GM18508 (cell line): ENCODE data around the gene GP1BB.
"Not testable (repeated sequence)": the region's sequence is repeated elsewhere in the genome, so short reads cannot be mapped to it uniquely, and the experiment has no call there.

ENCODE experiments used
- ATAC-seq: cut with Tn5 transposase; IDR thresholded peaks from one replicate; pipeline ENCODE4 v1.9.1; 2021; ENCODE audit warnings: moderate number of reproducible peaks; ENCODE audit not compliant: insufficient read depth, unreplicated experiment

GP1BB gene

DNA sequence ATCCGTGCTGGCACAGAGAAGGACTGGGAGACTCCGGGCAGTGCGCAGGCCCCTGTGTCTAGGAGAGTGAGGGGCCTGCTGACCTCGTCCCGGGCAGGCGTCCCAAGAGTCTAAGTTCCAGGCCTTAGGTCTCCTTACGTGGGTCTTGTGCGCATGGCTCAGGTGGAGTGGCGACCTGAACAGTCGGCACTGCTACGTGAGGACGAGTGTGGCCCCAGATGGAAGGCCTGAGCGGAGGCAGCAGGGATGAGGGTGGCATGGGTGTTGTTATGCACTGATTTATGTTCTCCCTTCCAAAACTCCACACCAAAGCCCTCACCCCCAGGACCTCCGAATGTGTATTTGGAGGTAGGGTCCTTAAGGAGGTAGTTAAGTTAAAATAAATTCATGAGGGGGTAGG is 29.8 kb upstream of the GP1BB start:
- ATAC-seq, result no peak

DNA sequence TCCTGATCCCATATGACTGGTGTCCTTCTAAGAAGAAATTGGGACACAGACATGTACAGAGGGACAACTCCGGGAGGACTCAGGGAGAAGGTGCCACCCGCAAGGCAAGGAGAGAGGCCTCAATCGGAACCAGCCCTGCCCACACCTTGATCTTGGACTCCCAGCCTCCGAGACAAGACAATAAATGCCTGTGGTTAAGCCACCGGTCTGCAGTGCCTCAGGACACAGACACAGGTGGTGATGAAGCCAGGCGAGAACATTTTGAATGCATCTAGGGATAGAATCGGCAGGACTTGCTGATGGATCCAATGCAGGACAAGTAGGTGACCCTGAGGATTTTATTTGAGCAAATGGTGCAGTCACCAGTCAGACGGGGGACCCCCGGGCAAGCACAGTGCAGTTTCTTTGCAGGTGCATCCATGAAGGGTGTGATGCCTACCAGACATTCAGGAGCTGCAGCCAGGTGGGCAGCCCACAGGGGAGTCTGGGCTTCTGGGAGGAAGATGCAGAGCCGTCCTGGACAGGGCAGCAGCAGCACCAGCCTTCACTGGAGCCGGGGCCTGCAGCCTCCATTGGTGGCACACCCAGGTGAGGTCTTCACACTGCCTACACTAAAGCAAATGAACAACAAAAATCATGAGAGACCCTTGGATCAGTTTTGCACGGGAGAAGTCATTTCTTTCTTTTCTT is 29.2 kb upstream of the GP1BB start:
- no peak for ATAC-seq

DNA sequence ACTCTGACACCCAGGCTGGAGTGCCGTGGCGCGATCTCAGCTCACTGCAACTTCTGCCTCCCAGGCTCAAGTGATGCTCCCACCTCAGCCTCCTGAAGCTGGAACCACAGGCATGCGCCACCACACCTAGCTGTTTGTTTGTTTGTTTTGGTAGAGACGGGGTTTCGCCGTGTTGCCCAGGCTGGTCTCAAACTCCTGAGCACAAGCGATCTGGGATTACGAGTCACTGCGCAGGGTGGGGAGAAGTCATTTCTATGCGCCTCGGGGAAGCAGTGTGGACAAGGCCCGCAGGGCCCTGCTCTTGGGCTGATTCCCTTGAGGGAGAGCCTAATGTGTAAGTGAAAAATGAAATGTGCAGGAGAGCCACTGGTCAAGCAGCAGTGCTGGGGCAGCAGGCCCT is 28.6 kb upstream of the GP1BB start:
- ATAC-seq, result no peak

DNA sequence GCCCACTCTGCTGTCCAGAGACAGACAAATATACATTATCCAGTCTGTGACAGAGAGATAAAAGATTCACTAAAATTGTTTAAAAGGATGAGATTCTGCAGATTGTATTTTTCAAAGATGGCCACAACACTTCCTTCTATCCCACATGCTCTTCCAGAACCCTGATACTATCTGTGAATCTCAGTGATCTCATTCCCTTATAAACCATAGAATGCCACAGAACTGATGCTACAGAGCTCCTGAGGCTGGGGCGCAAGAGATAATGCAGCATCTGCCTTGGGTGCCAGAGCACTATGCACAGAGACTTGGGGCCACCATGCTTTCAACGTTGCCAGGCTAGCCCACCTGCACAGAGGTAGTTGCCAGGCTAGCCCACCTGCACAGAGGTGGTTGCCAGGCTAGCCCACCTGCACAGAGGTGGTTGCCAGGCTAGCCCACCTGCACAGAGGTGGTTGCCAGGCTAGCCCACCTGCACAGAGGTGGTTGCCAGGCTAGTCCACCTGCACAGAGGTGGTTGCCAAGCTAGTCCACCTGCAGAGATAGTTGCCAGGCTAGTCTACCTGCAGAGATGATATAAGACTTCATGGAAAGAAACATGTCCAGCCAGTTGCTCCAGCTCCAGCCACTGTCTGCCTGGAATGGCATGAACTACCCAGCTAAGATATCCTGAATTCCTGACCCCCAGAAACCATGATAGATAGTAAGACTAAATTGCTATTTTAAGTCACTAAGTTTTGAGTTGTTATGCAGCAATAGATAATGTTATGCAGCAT is 26.6 kb upstream of the GP1BB start:
- ATAC-seq, result no peak

DNA sequence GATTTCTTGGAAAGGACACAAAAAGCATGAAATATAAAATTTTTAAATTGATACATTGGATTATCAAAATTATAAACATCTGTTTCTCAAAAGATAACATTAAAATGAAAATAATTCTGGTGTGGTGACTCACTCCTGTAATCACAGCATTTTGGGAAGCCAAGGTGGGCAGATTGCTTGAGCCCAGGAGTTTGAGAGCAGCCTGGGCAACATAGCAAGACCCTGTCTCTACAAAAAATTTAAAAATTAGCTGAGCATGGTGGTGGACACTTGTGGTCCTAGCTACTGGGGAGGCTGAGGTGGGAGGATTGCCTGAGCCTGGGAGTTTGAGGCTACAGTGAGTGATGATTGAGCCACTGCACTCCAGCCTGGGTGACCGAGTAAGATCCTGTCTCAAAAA is 25.5 kb upstream of the GP1BB start:
- ATAC-seq, result not testable (repeated sequence)

DNA sequence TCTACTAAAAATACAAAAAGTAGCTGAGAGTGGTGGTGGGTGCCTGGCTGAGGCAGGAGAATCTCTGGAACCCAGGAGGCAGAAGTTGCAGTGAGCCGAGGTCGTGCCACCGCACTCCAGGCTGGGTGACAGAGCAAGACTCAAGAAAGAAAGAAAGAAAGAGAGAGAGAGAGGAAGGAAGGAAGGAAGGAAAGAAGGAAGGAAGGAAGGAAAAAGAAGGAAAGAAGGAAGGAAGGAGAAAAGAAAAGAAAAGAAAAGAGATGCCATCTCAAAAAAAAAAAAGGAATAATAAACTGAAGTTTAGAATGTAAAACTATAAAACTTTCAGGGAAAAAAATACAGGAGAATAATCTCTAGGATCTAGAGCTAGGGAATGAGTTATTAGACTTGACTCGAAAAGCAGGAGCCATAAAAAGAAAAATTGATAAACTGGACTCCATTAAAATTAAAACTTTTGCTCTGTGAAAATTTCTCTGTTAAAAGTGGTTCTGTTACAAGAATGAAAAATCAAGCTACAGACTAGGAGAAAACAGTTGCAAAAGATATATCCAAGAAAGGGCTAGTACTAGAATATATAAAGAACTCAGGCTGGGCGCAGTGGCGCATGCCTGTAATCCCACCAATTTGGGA is 22.4 kb upstream of the GP1BB start:
- no peak for ATAC-seq

DNA sequence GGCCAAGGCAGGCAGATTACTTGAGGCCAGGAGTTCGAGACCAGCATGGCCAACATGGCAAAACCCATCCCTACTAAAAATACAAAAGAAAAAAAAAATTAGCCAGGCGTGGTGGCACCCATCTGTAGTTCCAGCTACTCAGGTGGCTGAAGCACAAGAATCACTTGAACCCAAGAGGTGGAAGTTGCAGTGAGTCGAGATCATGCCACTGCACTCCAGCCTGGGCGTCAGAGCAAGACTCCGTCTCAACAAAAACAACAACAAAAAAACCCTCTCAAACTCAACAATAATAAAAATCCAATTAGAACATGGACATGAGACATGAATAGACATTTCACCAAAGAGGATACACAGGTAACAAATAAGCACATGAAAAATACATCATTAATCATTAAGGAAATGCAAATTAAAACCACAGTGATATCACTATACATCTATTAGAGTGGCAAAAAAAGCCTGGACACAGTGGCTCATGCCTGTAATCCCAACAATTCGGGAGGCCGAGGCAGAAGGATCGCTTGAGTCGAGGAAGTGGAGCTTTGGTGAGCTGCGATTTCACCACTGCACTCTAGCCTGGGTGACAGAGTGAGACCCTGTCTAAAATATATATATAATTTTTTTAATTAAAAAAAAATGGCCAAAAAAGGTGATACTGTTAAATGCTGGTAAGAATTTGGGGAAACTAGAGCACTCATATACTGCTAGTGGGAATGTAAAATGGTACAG is 21.8 kb upstream of the GP1BB start:
- no peak for ATAC-seq

DNA sequence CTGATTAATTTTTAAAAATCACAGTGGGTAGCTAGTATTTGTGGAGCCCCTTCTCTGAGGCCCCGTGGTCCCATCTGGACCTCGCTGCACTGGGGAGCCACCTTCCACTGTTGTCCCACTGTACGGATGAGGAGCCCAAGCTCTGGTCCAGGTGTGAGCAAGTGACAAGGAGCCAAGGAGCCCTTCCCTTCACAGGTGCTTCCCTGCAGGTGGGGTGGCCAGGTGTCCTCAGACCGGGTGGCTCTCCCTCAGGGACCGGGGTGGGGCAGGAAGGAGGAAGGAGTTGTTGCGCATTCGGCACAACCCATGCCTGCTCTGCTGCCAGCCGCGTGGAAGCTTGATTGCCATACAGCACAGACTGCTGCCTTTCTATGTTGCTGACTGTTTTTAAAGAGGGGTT is 19.5 kb upstream of the GP1BB start:
- no peak for ATAC-seq

DNA sequence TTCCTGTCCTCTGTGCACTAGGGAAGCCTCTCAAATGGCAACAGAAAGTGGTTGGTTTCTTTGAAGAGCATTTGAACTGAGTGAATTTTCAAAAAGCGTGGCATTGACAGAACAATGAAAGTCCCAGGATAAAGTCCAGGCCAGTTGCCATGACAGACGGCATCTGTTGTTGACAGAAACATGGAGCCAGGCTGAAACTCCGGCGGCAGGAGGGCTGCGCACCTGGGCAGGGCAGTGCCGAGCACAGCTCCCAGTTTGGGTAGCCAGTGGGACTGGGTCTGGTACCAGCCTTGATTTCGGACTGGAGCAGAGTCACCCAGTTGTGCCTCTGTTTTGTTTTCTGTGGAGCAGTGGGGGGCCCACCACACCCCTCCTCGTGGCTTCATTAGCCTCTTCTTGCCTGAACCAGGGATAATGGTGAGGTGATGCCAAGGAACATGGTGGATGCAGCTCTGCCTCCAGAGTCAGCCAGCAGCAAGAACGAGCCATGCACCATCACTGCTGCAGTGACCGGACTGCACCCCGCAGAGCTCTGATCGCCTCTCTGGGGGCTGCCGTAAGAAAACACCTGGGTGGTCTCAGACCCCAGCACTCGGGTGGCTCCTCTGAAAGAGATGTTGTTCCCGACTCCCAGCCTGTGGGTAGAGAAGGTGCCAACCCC is 18.9 kb upstream of the GP1BB start:
- no peak for ATAC-seq

DNA sequence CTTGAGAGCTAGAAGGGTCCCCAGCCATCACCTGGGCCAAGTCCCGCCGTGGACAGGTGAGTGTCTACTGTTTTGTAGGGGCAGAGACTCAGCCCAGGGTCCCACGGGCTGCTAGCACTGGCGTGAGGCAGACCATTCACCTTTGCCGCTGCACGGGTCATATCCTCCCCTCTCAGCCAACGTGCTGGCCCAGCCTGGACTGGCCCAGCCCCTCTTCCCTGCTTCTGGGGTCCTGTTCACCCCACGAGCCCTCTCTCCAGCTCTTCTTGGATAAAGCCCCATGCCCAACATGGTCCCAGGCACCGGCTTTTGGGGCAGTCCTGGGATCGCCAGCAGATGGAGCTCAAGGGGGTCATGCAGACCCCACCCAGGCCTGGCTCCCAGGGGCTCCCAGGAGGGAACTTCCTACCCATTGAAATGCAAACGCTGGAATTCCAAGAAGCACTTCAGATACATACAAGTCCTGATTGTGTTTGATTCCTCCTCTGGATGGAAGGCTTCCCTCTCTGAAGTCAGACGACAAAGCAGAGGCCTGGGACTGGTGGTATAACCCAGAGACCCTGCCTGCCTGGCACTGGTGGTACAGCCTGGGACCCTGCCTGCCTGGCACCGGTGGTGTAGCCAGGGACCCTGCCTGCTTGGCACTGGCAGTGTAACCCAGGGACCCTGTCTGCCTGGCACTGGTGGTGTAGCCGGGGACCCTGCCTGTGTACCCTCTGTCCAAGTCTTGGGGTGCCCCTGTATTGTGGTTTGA is 18.0 kb upstream of the GP1BB start:
- no peak for ATAC-seq

DNA sequence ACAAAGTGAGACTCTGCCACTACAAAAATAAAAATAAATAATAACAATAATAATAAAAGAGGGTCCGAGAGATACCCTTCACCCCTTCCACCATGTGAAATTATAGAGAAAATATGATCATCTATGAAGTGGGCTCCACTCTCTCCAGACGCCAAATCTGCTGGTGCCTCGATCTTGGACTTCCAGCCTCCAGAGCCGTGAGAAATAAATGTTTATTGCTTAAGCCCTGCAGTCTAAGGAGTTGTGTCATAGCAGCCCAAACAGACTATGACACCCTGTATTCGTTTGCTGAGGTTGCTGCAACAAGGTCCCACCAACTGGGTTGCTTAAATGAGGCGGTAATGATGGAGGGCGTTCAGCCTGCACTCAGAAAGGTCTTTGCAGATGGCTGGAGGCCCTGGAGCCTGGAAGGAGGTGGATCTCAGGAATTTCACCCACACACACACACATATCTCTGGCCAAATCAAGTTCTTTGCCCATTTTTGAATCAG is 16.6 kb upstream of the GP1BB start:
- no peak for ATAC-seq

DNA sequence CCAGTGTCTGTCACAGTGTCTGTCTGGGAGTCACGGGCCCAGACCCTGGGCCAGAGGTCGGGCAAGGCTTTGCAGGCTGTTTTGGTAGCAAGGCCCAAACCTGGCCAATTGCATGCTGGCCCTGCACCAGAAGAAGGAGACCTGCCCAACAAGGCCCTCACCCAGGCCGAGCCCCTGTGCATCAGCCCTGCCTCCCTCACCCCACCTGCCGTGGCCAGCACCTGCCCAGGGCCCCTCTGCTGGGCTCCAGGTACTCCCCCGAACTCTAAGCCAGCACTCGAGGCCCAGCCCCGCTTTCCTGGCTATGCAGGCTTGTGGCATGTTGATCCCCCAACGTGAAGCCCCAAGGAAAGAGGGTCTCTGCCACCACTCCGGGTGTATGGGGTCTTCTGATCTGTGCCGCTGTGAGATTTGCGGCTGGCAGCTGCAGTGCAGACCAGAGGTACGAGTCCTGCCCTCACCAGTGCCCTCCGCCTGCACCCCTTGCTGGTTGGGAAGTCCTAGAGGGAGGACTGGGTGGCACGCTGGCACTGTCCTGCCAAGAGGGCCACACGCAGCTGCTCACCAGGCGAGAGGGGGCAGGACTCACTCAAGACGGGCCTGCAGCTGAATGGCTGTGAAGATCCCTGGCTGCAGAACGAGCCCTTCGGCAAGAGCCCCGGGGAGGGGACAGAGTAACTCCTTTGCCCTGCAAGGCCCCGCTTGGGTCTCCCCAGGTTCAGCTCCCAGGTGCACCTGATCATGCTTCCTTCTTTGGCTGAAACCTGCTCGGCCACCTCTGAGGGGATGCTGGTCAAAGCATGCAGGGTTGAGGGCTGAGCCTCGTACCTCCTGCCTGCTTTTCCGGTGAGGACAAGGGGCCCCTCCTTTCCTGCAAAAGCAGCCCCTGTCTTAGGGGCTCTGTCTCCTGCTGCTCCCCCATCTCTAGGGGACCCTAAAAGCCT is 15.7 kb upstream of the GP1BB start:
- ATAC-seq, result no peak

DNA sequence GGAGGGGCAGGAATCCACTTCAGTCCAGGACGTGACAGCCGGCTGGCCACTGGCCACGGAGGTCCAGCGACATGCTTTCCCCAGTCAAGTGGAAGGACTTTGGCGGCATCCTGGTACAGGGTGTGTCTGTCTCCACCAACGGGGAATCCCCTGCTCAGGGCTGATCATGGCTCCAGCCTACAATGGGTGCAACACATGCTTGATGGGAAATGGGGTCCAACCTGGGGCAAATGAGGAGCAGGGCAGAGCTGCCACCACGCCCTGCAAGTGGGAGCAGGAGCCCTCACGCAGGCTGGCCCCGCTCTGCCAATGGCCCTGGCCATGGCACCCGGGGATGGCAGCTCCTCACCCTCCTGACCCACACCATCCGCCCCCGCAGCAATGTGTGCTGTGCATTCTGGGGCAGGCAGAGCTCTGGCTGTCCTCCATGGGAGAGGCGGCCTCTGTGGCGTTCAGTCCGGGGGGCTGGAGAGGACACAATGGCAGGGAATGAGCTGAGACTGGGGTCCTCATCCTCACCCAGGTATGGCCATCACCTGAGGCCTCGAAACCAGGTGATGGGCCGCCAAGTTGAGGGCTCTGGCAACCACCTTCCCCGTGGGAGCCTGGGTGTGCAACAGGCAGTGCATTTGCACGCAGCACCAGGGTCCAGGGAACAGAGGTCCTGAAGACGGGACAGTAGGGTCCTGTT is 14.9 kb upstream of the GP1BB start:
- no peak for ATAC-seq

DNA sequence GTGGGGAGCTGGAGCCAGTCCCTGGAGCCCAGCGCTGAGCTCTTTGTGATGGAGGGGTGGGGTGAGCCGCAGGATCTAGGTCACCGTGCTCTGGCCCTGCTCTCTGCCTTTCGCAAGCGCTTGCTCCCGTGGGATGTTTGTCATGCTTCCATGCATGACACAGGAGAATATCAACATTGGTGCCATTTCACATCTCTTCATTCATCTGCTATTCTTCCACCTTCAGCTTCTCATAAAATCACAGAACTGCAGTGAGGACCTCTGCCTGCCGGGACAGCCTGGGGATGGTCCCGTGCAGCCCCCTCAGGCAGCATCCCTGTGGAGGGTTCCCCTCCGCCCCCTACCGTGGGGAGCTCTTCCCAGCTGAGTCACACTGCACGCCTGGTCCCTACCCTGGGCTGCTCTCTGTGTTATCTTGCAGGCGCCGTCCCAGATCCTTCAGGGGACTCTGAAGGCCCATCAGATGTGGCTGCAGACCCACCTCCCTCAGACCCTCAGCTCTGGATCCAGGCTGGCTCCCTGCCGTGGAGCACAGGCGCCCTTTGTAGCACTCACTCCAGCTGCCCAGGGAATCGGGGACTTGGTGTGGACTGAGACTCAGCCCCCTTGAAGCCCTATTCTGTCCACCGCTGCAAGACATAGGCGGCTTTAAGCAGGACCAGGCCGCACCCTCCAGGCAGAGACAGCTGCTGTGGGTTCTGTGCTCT is 14.1 kb upstream of the GP1BB start:
- no peak for ATAC-seq

DNA sequence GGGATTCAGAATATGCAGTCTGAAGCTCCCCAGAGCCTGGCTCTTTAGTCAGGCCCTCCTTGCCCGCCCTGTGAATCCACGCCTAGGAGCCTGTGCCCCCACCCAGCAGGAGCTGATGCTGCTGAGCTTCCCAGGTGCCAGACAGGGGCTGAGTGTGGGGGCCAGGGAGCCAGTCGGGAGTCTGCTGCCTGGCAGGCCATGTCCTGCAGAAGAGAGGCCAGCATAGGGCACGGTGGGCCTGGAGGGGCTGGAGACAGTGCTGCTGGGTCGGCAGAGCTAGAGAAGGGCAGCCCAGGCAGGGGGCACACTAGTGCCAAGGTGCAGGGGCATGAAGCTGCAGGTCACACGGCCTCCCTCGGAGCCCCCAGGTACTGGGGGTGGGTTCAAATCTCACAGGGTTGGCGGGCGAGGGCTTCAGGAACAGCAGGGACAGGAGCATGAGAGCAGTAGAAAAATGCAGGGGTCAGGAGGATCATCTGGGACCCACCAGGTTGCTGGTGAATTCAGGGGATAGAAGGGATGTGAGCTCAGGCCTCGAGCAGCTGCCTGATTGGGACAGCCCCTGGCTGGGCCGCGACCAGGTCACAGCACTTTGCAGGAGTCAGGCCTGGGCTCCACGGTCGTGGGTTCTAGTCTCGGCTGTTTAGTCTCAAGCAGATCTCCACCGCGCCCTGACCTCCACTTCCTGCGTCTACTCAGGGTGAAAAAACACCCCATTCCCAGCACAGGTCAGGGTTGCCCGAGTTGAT is 13.1 kb upstream of the GP1BB start:
- ATAC-seq, result no peak

DNA sequence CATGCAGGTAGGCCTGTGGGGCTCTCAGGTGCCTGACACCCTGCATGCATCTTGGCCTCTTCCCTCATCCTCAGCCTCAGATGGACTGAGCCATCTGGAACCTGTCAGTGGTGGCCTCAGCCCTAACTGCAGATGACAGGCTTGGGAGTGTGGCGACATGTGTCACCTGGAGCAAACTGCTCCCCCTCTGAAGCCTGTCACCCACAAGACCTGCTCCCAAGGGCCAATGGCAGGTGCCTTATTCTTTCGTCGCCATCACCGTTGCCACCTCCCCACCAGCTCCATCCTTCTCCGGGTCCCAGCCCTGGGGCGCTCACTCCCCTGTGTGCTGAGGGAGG is 12.6 kb upstream of the GP1BB start:
- ATAC-seq, result no peak

DNA sequence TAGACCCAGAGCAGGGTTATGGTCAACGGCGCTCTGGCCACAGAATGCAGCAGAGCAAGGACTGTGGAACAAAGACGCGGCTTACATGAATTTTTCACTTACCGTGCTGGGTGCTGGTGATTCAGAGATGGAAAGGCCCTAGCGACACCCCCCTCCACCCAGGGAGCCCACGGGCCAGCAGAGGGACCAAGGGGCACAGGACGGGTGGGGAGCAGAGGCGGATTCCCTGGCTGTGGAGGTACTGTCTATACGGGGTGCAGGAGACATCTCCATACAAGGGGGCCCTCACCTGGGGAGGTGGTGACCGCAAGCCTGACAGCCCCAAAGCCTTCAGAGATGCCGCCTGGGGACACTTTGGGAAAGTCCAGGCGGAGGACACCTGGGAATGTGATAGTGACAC is 10.1 kb upstream of the GP1BB start:
- ATAC-seq, result no peak
